Thoracic aorta (tissue), 2 donors: Measurements from ENCODE around the gene PPP1CB. TPM values are rescaled to one million over a fixed set of nuclear protein-coding genes. Genes with fewer than 3 reads are reported as not detected.
A peak's percentile ranks its signal among the peaks of the same experiment; 100 is the strongest.

Experiments
- ATAC-seq: fragments of 150-250 bp; one replicate; pipeline ENCODE4 v1.8.0; 2017; ENCODE audit warnings: low read depth; ENCODE audit not compliant: insufficient number of reproducible peaks, low FRiP score
- DNase-seq: peaks from one replicate; pipeline ENCODE4 v3.0.0-alpha.2; 2020; ENCODE audit warnings: low spot score
- H3K27ac ChIP-seq, 2 donors: fragments of 200-600 bp; sonication (generic); 1 replicate in 1 of 2; 2 replicates in 1 of 2; pipeline ENCODE4 v1.5.1; 2016; ENCODE audit warnings: mild to moderate bottlenecking in 2 of 2, moderate library complexity in 2 of 2
- H3K27me3 ChIP-seq: fragments of 200-600 bp; sonication (generic); replicated peaks from 2 replicates; pipeline ENCODE4 v1.6.0; 2016; ENCODE audit warnings: mild to moderate bottlenecking; ENCODE audit not compliant: insufficient read depth
- H3K36me3 ChIP-seq: fragments of 200-600 bp; sonication (generic); one replicate; pipeline ENCODE4 v1.5.1; 2016
- H3K4me1 ChIP-seq, 2 donors: fragments of 200-600 bp; sonication (generic); 1 replicate in 1 of 2; 2 replicates in 1 of 2; pipeline versions ENCODE4 v1.5.1 to v1.6.0; 2016; ENCODE audit warnings: low read depth in 2 of 2, mild to moderate bottlenecking in 1 of 2; ENCODE audit not compliant: control insufficient read depth in 1 of 2
- H3K4me3 ChIP-seq: fragments of 200-600 bp; sonication (generic); 2 replicates; pipeline ENCODE4 v1.5.1; 2016; ENCODE audit warnings: mild to moderate bottlenecking
- H3K9me3 ChIP-seq: fragments of 200-600 bp; sonication (generic); 2 replicates; pipeline ENCODE4 v1.5.1; 2016
- total RNA-seq, 2 donors: library from RNA; depleted of rRNA; stranded (reverse); fragments of >200 nt; gene quantifications; one replicate each; pipeline versions ENCODE4 v1.1.0 to v1.2.3, GENCODE V29; 2016
- TF ChIP-seq, protein P1 (sequence below): fragments of 200-600 bp; sonication (generic); IDR thresholded peaks from one replicate; pipeline ENCODE4 v1.5.1; 2019; ENCODE audit warnings: antibody characterized with exemption

Gene PPP1CB
- total RNA-seq, result 100 to 1,000 TPM; 326 to 585 TPM

DNA sequence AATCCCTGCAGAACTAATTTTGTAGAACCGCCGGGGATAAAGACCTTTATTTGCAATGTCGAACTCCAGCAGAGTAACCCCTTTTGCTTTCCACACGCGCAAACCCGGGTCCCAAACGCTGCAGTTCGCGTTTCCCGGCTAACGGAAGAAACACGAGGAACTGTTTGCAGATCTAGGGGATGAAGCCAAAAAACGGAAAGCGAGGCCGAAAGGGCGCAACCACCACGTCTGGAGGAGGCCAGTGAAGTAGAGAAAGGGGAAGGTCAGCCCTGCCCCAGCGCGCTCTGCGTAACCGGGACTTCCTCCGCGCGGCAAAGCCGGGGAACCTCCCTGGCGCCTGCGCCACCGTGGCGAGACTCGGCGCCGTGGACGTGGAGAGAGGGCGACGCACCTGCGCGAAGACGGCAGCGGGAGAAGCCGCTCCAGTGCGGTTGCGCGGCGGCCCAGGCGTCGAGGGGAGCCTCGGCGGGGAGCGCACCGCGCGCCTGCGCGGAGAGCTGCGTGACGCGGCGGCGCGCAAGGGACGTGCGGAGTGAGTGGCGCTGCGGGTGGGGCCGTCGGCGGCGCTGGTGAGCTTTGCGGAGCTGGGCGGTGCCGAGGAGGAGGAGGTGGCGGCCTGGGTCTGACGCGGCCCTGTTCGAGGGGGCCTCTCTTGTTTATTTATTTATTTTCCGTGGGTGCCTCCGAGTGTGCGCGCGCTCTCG, at the start of gene PPP1CB:
PPP1CB (plus strand) TSS at position 579 of the 704 bp plus-strand sequence. CDS start 295 bp downstream, outside the sequence.
- peaks cover 39 to 43% of the 10 kb centered on the region in 2 donors for H3K4me1 ChIP-seq
- TF ChIP-seq, protein P1, sequence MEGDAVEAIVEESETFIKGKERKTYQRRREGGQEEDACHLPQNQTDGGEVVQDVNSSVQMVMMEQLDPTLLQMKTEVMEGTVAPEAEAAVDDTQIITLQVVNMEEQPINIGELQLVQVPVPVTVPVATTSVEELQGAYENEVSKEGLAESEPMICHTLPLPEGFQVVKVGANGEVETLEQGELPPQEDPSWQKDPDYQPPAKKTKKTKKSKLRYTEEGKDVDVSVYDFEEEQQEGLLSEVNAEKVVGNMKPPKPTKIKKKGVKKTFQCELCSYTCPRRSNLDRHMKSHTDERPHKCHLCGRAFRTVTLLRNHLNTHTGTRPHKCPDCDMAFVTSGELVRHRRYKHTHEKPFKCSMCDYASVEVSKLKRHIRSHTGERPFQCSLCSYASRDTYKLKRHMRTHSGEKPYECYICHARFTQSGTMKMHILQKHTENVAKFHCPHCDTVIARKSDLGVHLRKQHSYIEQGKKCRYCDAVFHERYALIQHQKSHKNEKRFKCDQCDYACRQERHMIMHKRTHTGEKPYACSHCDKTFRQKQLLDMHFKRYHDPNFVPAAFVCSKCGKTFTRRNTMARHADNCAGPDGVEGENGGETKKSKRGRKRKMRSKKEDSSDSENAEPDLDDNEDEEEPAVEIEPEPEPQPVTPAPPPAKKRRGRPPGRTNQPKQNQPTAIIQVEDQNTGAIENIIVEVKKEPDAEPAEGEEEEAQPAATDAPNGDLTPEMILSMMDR, result no peak
- no peaks in the 10 kb centered on the region for H3K9me3 ChIP-seq
- peak within 1 kb of the TSS; percentile 99 for H3K4me3 ChIP-seq
- H3K36me3 ChIP-seq, result no peaks in the 10 kb centered on the region
- DNase-seq, result peak; percentile 85
- peak within 1 kb of the TSS; percentile 100 for H3K27ac ChIP-seq
- ATAC-seq, result peak; percentile 67
- H3K27me3 ChIP-seq, result no peaks in the 10 kb centered on the region

DNA sequence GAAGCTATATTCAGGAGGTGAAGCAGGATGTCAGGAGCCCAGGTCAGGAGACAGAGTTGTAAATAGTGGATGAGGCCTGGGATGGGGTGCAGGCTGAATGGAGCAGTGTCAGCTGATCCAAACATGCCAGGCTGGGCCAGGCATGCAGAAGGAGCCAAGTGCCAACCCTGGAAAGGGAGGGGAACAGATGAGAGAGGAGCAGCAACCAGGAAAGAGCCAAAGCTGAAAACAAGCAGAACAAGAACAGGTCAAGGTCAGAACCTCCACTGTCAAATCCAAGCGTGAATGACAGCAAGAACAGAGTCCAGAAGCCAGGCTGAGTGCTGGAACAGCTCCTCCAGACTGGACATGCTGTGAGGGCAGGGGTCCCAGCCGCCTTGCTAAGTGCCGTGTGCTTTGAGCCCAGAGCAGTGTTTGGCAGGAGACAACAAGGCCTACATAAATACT, 49.2 kb upstream of the PPP1CB start:
- TF ChIP-seq, protein P1, result no peak
- Histone ChIP-seq H3K27ac (peak overlapping the region in 1 of 2 donors; percentile 37), H3K27me3 (no peaks in the 10 kb centered on the region), H3K4me3 (no peak overlapping the region), H3K9me3 (no peaks in the 10 kb centered on the region), H3K4me1 (peaks cover 0 to 23% of the 10 kb centered on the region in 2 donors), H3K36me3 (no peaks in the 10 kb centered on the region)
- DNase-seq, result no peak
- no peak for ATAC-seq

DNA sequence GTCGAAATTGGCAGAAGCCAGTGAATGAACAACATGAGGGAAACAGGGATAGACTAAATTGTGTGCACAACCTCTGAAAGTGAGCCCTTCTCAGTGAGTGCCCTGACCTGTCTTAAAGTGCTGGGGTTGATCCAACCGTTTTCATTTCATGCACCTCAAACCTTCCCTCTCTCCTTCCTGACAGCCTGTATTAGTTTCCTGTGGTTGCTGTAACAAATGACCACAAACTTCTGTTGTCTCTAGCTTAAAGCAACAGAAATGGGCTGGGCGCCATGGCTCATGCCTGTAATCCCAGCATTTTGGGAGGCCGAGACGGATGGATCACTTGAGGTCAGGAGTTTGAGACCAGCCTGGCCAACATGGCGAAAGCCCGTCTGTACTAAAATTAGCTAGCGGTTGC, 48.8 kb upstream of the PPP1CB start:
- ATAC-seq, result no peak
- TF ChIP-seq, protein P1, result no peak
- Histone ChIP-seq H3K27ac (peak overlapping the region in 1 of 2 donors; percentile 37), H3K27me3 (no peaks in the 10 kb centered on the region), H3K36me3 (no peaks in the 10 kb centered on the region), H3K4me1 (peaks cover 0 to 27% of the 10 kb centered on the region in 2 donors), H3K4me3 (no peak overlapping the region), H3K9me3 (no peaks in the 10 kb centered on the region)
- no peak for DNase-seq

DNA sequence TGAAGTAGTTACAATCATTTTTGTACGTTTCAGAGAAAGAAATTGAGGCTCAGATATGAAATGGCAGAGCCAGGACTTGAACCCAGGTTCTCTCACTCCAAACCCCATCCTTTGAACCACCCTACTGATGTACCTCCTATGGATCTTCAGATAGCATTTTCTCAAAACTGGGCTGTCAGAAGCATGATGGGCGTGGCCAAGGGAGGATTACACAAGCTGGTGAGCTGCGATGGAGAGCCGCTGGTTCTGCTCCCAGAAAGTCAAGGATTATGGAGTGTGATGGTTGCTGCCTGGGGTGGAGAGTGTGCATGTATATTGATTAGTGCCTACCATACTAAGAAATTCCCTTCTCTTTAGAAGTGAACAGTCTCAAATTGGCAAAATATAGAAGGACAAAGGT, 47.0 kb upstream of the PPP1CB start:
- Histone ChIP-seq H3K9me3 (no peaks in the 10 kb centered on the region), H3K27ac (peak overlapping the region in 1 of 2 donors; percentile 6), H3K27me3 (no peaks in the 10 kb centered on the region), H3K4me3 (no peak overlapping the region), H3K4me1 (peaks cover 0 to 35% of the 10 kb centered on the region in 2 donors), H3K36me3 (peaks cover 3% of the 10 kb centered on the region)
- TF ChIP-seq, protein P1, result no peak
- DNase-seq, result no peak
- ATAC-seq, result no peak

DNA sequence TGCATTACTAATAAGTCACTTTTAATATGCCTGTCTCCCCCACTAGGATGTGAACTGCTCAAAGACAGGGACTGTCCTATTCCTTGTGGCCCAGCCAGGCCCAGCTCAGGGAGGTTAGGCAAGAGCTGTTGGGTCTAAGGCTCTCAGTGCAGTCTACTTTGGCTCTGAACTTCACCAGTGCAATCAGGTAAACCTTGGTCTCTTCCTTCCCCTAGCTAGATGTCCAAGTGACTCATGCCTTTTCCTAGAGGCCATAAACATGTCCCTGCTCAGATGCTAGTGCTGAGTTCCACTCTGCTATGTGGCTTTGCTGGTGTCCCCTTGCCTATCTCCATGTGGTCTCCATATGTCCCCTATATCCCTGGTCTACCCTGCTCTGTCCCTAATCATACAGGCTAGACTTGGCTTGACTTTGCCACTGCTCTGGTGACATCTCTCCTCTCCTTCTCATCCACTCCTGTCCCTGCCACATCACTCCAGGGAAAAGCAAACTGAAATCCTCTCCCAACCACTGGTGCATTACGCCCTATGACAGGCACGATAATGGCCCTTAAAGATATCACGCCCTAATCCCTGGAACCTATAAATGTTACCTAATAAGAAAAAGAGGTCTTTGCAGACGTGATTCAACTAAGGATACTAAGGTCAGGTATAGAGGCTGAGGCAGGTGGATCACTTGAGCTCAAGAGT, 45.7 kb upstream of the PPP1CB start:
- no peak overlapping the region for H3K27ac ChIP-seq
- no peak for ATAC-seq

More for the DNA sequence above, 45.7 kb upstream of the PPP1CB start:
- no peak for DNase-seq
- Histone ChIP-seq H3K36me3 (peaks cover 3% of the 10 kb centered on the region), H3K4me1 (peaks cover 0 to 35% of the 10 kb centered on the region in 2 donors), H3K9me3 (no peaks in the 10 kb centered on the region), H3K4me3 (no peak overlapping the region), H3K27me3 (no peaks in the 10 kb centered on the region)
- TF ChIP-seq, protein P1, result no peak
